DOHH2 (cell line): ENCODE data around the gene SCARF1.

Experiments used
- H3F3A ChIP-seq: fragments of 200-600 bp; sonication (generic), shearing (Covaris generic); 2 replicates; pipeline ENCODE4 v1.6.0; 2016; ENCODE audit warnings: antibody characterized with exemption, mild to moderate bottlenecking; ENCODE audit not compliant: control insufficient read depth, insufficient read depth
- H3K27ac ChIP-seq: fragments of 200-600 bp; sonication (generic); 2 replicates; pipeline ENCODE4 v1.5.1; 2014; ENCODE audit warnings: low read depth, mild to moderate bottlenecking, low read length, moderate library complexity
- H3K27me3 ChIP-seq: fragments of 200-600 bp; sonication (generic); 2 replicates; pipeline ENCODE4 v1.6.1; 2014; ENCODE audit warnings: mild to moderate bottlenecking, low read length, mixed read lengths; ENCODE audit not compliant: control insufficient read depth
- H3K36me3 ChIP-seq: fragments of 200-600 bp; sonication (generic); 2 replicates; pipeline ENCODE4 v1.6.1; 2014; ENCODE audit warnings: mild to moderate bottlenecking, low read length, moderate library complexity, mixed read lengths; ENCODE audit not compliant: control insufficient read depth
- H3K4me1 ChIP-seq: fragments of 200-600 bp; sonication (generic); 2 replicates; pipeline ENCODE4 v1.6.1; 2014; ENCODE audit warnings: mild to moderate bottlenecking, low read length, mixed read lengths; ENCODE audit not compliant: control insufficient read depth
- H3K4me2 ChIP-seq: fragments of 200-600 bp; sonication (generic); 2 replicates; pipeline ENCODE4 v1.6.0; 2014; ENCODE audit warnings: mild to moderate bottlenecking, low read length, moderate library complexity
- H3K4me3 ChIP-seq: fragments of 200-600 bp; sonication (generic); 2 replicates; pipeline ENCODE4 v1.5.1; 2014; ENCODE audit warnings: mild to moderate bottlenecking, low read length, mixed read lengths
- H3K79me2 ChIP-seq: fragments of 200-600 bp; sonication (generic); 2 replicates; pipeline ENCODE4 v1.6.1; 2014; ENCODE audit warnings: mild to moderate bottlenecking, low read length, mixed read lengths; ENCODE audit not compliant: control insufficient read depth
- H3K9me2 ChIP-seq: fragments of 200-600 bp; sonication (generic); replicated peaks from 2 replicates; pipeline ENCODE4 v1.6.1; 2014; ENCODE audit warnings: mild to moderate bottlenecking, low read length, mixed read lengths; ENCODE audit not compliant: control insufficient read depth
- H3K9me3 ChIP-seq: fragments of 200-600 bp; sonication (generic); 2 replicates; pipeline ENCODE4 v1.6.1; 2014; ENCODE audit warnings: antibody characterized with exemption, low read length, mixed read lengths; ENCODE audit not compliant: control insufficient read depth, insufficient read depth
- H4K20me1 ChIP-seq: fragments of 200-600 bp; sonication (generic); 2 replicates; pipeline ENCODE4 v1.6.0; 2014; ENCODE audit warnings: low read depth, mild to moderate bottlenecking, antibody characterized with exemption, low read length, moderate library complexity; ENCODE audit not compliant: control insufficient read depth, insufficient read depth
- CTCF ChIP-seq: fragments of 200-600 bp; sonication (generic); IDR thresholded peaks from one replicate; pipeline ENCODE4 v1.5.1; 2014; ENCODE audit warnings: antibody characterized with exemption, mild to moderate bottlenecking, low read depth, low read length; ENCODE audit not compliant: poor library complexity, severe bottlenecking
- EZH2phosphoT487 ChIP-seq: fragments of 200-600 bp; sonication (generic); IDR thresholded peaks from 2 replicates; pipeline ENCODE4 v1.6.1; 2017; ENCODE audit warnings: borderline replicate concordance, mild to moderate bottlenecking, antibody characterized with exemption, low read length, moderate library complexity, mixed read lengths

Gene SCARF1

GRCh38 chr17:1616101-1616500 lies 29.4 kb downstream of the SCARF1 start:
- no peaks in the 10 kb centered on the region for H3K9me2 ChIP-seq
- no peak overlapping the region for H3K4me3 ChIP-seq
- no peak overlapping the region for H3K27ac ChIP-seq
- no peak overlapping the region for H3K4me2 ChIP-seq
- peaks cover 37% of the 10 kb centered on the region for H3K79me2 ChIP-seq
- no peaks in the 10 kb centered on the region for H3K4me1 ChIP-seq
- no peaks in the 10 kb centered on the region for H3F3A ChIP-seq
- no peaks in the 10 kb centered on the region for H3K9me3 ChIP-seq
- peaks cover 82% of the 10 kb centered on the region for H3K36me3 ChIP-seq
- no peaks in the 10 kb centered on the region for H3K27me3 ChIP-seq
- no peaks in the 10 kb centered on the region for H4K20me1 ChIP-seq
- no peak for TF ChIP-seq CTCF
- no peak for TF ChIP-seq EZH2phosphoT487

GRCh38 chr17:1612400-1612799 lies 33.1 kb downstream of the SCARF1 start:
- Histone ChIP-seq H3K36me3 (peaks cover 82% of the 10 kb centered on the region), H3F3A (no peaks in the 10 kb centered on the region), H3K4me3 (no peak overlapping the region), H3K9me3 (no peaks in the 10 kb centered on the region), H4K20me1 (no peaks in the 10 kb centered on the region), H3K9me2 (no peaks in the 10 kb centered on the region), H3K4me2 (no peak overlapping the region), H3K79me2 (peaks cover 2% of the 10 kb centered on the region; the same call in 1 of the 2 replicates), H3K4me1 (peaks cover 13% of the 10 kb centered on the region), H3K27ac (no peak overlapping the region), H3K27me3 (no peaks in the 10 kb centered on the region)
- no peak for TF ChIP-seq EZH2phosphoT487
- no peak for TF ChIP-seq CTCF

GRCh38 chr17:1611715-1612114 lies 33.8 kb downstream of the SCARF1 start:
- Histone ChIP-seq H3F3A (no peaks in the 10 kb centered on the region), H4K20me1 (no peaks in the 10 kb centered on the region), H3K9me3 (no peaks in the 10 kb centered on the region), H3K9me2 (no peaks in the 10 kb centered on the region), H3K4me2 (no peak overlapping the region), H3K27ac (no peak overlapping the region), H3K4me3 (no peak overlapping the region), H3K27me3 (no peaks in the 10 kb centered on the region), H3K79me2 (peaks cover 5% of the 10 kb centered on the region; the same call in 1 of the 2 replicates), H3K36me3 (peaks cover 84% of the 10 kb centered on the region), H3K4me1 (peaks cover 20% of the 10 kb centered on the region)
- no peak for TF ChIP-seq CTCF
- no peak for TF ChIP-seq EZH2phosphoT487
